ENCODE data around the gene ADA.

The ADA gene

GRCh38 chr20:44621325-44621724 is 30.2 kb downstream of the ADA start:
- peaks cover 7 to 21% of the 10 kb centered on the region in 2 donors for H3K9me3 ChIP-seq (replicated peaks in 1 of 2; ENCODE audit: control insufficient read depth in 2 of 2, insufficient read depth in 1 of 2, low read depth in 1 of 2, low read length in 2 of 2)
- DNase-seq (ENCODE audit: low spot score) = no peak
- no peaks in the 10 kb centered on the region for H3K79me1 ChIP-seq (ENCODE audit: low read depth, low read length)
- H3K18ac ChIP-seq (ENCODE audit: low read length) = no peak overlapping the region
- no peak overlapping the region for H2AK5ac ChIP-seq (ENCODE audit: low read depth, low read length)
- no peak overlapping the region for H4K8ac ChIP-seq (ENCODE audit: low read depth, low read length)
- H3K27ac ChIP-seq (replicated peaks; ENCODE audit: low read length) = no peak overlapping the region
- H2AFZ ChIP-seq (ENCODE audit: low read length) = no peak overlapping the region
- no peak overlapping the region for H2BK15ac ChIP-seq (ENCODE audit: low read length)
- H3K9ac ChIP-seq (ENCODE audit: low read depth, low read length, poor library complexity) = no peak overlapping the region
- H2BK5ac ChIP-seq (ENCODE audit: low read length) = no peak overlapping the region
- H2BK12ac ChIP-seq (ENCODE audit: low read length) = no peak overlapping the region
- H3K4me3 ChIP-seq (ENCODE audit: low read length in 2 of 2) = no peak overlapping the region
- WGBS, 2 donors (ENCODE audit: extremely low coverage in 2 of 2, insufficient read length in 2 of 2, insufficient replicate concordance in 1 of 2) = no CpG with 5 or more reads among the region's 5 CpGs
- no peak overlapping the region for H2BK120ac ChIP-seq (ENCODE audit: low read depth, low read length)
- H3K4ac ChIP-seq (ENCODE audit: low read length) = no peak overlapping the region
- peaks cover 0 to 3% (median 0%) of the 10 kb centered on the region in 3 experiments for H3K27me3 ChIP-seq (ENCODE audit: control insufficient read depth in 3 of 3, insufficient read depth in 3 of 3, low read depth in 1 of 3, low read length in 3 of 3)
- H3K23ac ChIP-seq (ENCODE audit: low read depth, low read length, poor library complexity) = no peak overlapping the region
- no peak overlapping the region for H4K91ac ChIP-seq (ENCODE audit: low read depth, low read length, poor library complexity)
- peaks cover 42 to 100% of the 10 kb centered on the region in 2 donors for H3K36me3 ChIP-seq (replicated peaks in 1 of 2; ENCODE audit: control insufficient read depth in 2 of 2, insufficient read depth in 2 of 2, low read length in 2 of 2)
- H3K14ac ChIP-seq (ENCODE audit: low read length) = no peak overlapping the region
- no peaks in the 10 kb centered on the region for H3K4me1 ChIP-seq (ENCODE audit: control insufficient read depth in 2 of 2, insufficient read depth in 1 of 2, low read depth in 1 of 2, low read length in 2 of 2)
- no peak overlapping the region for H3K4me2 ChIP-seq (ENCODE audit: insufficient read depth, low read length, poor library complexity, severe bottlenecking)

- WGBS, 2 donors (ENCODE audit: extremely low coverage in 2 of 2, insufficient read length in 2 of 2, insufficient replicate concordance in 1 of 2) = no CpG with 5 or more reads among the region's 5 CpGs
- no peak overlapping the region for H3K9ac ChIP-seq (ENCODE audit: low read depth, low read length, poor library complexity)
- H3K4ac ChIP-seq (ENCODE audit: low read length) = no peak overlapping the region
- H2BK12ac ChIP-seq (ENCODE audit: low read length) = no peak overlapping the region
- no peak overlapping the region for H2BK5ac ChIP-seq (ENCODE audit: low read length)
- H3K27ac ChIP-seq (replicated peaks; ENCODE audit: low read length) = no peak overlapping the region
- H3K4me2 ChIP-seq (ENCODE audit: insufficient read depth, low read length, poor library complexity, severe bottlenecking) = no peak overlapping the region
- peaks cover 45 to 94% of the 10 kb centered on the region in 2 donors for H3K36me3 ChIP-seq (replicated peaks in 1 of 2; ENCODE audit: control insufficient read depth in 2 of 2, insufficient read depth in 2 of 2, low read length in 2 of 2)
- H4K91ac ChIP-seq (ENCODE audit: low read depth, low read length, poor library complexity) = no peak overlapping the region
- no peak overlapping the region for H3K23ac ChIP-seq (ENCODE audit: low read depth, low read length, poor library complexity)
- peaks cover 0 to 11% of the 10 kb centered on the region in 2 donors for H3K4me1 ChIP-seq (ENCODE audit: control insufficient read depth in 2 of 2, insufficient read depth in 1 of 2, low read depth in 1 of 2, low read length in 2 of 2)
- no peak overlapping the region for H2AK5ac ChIP-seq (ENCODE audit: low read depth, low read length)
- no peak overlapping the region for H3K14ac ChIP-seq (ENCODE audit: low read length)
- peaks cover 0 to 3% (median 0%) of the 10 kb centered on the region in 3 experiments for H3K27me3 ChIP-seq (ENCODE audit: control insufficient read depth in 3 of 3, insufficient read depth in 3 of 3, low read depth in 1 of 3, low read length in 3 of 3)
- H3K18ac ChIP-seq (ENCODE audit: low read length) = no peak overlapping the region
- no peak overlapping the region for H2BK15ac ChIP-seq (ENCODE audit: low read length)
- no peak overlapping the region for H3K4me3 ChIP-seq (ENCODE audit: low read length in 2 of 2)
- no peaks in the 10 kb centered on the region for H3K79me1 ChIP-seq (ENCODE audit: low read depth, low read length)
- no peak overlapping the region for H2BK120ac ChIP-seq (ENCODE audit: low read depth, low read length)
- no peak for DNase-seq (ENCODE audit: low spot score)
- peaks cover 7 to 21% of the 10 kb centered on the region in 2 donors for H3K9me3 ChIP-seq (replicated peaks in 1 of 2; ENCODE audit: control insufficient read depth in 2 of 2, insufficient read depth in 1 of 2, low read depth in 1 of 2, low read length in 2 of 2)
- no peak overlapping the region for H4K8ac ChIP-seq (ENCODE audit: low read depth, low read length)
- H2AFZ ChIP-seq (ENCODE audit: low read length) = no peak overlapping the region
These were observed 31.5 kb downstream of the ADA start for GRCh38 chr20:44620030-44620429.

GRCh38 chr20:44619294-44619693 is 32.2 kb downstream of the ADA start:
- Histone ChIP-seq H2BK120ac (ENCODE audit: low read depth, low read length) (no peak overlapping the region), H3K23ac (ENCODE audit: low read depth, low read length, poor library complexity) (no peak overlapping the region), H2AFZ (ENCODE audit: low read length) (no peak overlapping the region), H2AK5ac (ENCODE audit: low read depth, low read length) (no peak overlapping the region), H2BK15ac (ENCODE audit: low read length) (no peak overlapping the region), H3K27me3 (ENCODE audit: control insufficient read depth in 3 of 3, insufficient read depth in 3 of 3, low read depth in 1 of 3, low read length in 3 of 3) (peaks cover 0 to 3% (median 0%) of the 10 kb centered on the region in 3 experiments), H3K27ac (replicated peaks; ENCODE audit: low read length) (no peak overlapping the region), H3K9ac (ENCODE audit: low read depth, low read length, poor library complexity) (no peak overlapping the region), H2BK12ac (ENCODE audit: low read length) (no peak overlapping the region), H3K4ac (ENCODE audit: low read length) (no peak overlapping the region), H3K36me3 (replicated peaks in 1 of 2; ENCODE audit: control insufficient read depth in 2 of 2, insufficient read depth in 2 of 2, low read length in 2 of 2) (peaks cover 41 to 94% of the 10 kb centered on the region in 2 donors), H4K8ac (ENCODE audit: low read depth, low read length) (no peak overlapping the region), H3K79me1 (ENCODE audit: low read depth, low read length) (no peaks in the 10 kb centered on the region), H3K18ac (ENCODE audit: low read length) (no peak overlapping the region), H4K91ac (ENCODE audit: low read depth, low read length, poor library complexity) (no peak overlapping the region), H3K14ac (ENCODE audit: low read length) (no peak overlapping the region), H3K4me1 (ENCODE audit: control insufficient read depth in 2 of 2, insufficient read depth in 1 of 2, low read depth in 1 of 2, low read length in 2 of 2) (peaks cover 0 to 14% of the 10 kb centered on the region in 2 donors), H2BK5ac (ENCODE audit: low read length) (no peak overlapping the region), H3K4me2 (ENCODE audit: insufficient read depth, low read length, poor library complexity, severe bottlenecking) (no peak overlapping the region), H3K4me3 (ENCODE audit: low read length in 2 of 2) (peak overlapping the region in 1 of 2 donors; percentile 11), H3K9me3 (replicated peaks in 1 of 2; ENCODE audit: control insufficient read depth in 2 of 2, insufficient read depth in 1 of 2, low read depth in 1 of 2, low read length in 2 of 2) (peaks cover 7 to 15% of the 10 kb centered on the region in 2 donors)
- no CpG with 5 or more reads among the region's 7 CpGs for WGBS, 2 donors (ENCODE audit: extremely low coverage in 2 of 2, insufficient read length in 2 of 2, insufficient replicate concordance in 1 of 2)
- DNase-seq (ENCODE audit: low spot score) = no peak

GRCh38 chr20:44618318-44618731 is 33.2 kb downstream of the ADA start:
- no peak overlapping the region for H2BK12ac ChIP-seq (ENCODE audit: low read length)
- H4K91ac ChIP-seq (ENCODE audit: low read depth, low read length, poor library complexity) = no peak overlapping the region
- no peak overlapping the region for H3K4me3 ChIP-seq (ENCODE audit: low read length in 2 of 2)
- H2AK5ac ChIP-seq (ENCODE audit: low read depth, low read length) = no peak overlapping the region
- peaks cover 0 to 3% (median 0%) of the 10 kb centered on the region in 3 experiments for H3K27me3 ChIP-seq (ENCODE audit: control insufficient read depth in 3 of 3, insufficient read depth in 3 of 3, low read depth in 1 of 3, low read length in 3 of 3)
- H3K9ac ChIP-seq (ENCODE audit: low read depth, low read length, poor library complexity) = no peak overlapping the region
- no peak overlapping the region for H2BK15ac ChIP-seq (ENCODE audit: low read length)
- H3K4ac ChIP-seq (ENCODE audit: low read length) = no peak overlapping the region
- no peak for DNase-seq (ENCODE audit: low spot score)
- H2AFZ ChIP-seq (ENCODE audit: low read length) = no peak overlapping the region
- H2BK120ac ChIP-seq (ENCODE audit: low read depth, low read length) = no peak overlapping the region
- H3K36me3 ChIP-seq (replicated peaks in 1 of 2; ENCODE audit: control insufficient read depth in 2 of 2, insufficient read depth in 2 of 2, low read length in 2 of 2) = peaks cover 43 to 92% of the 10 kb centered on the region in 2 donors
- H3K27ac ChIP-seq (replicated peaks; ENCODE audit: low read length) = no peak overlapping the region
- no peak overlapping the region for H3K23ac ChIP-seq (ENCODE audit: low read depth, low read length, poor library complexity)
- no peak overlapping the region for H3K4me2 ChIP-seq (ENCODE audit: insufficient read depth, low read length, poor library complexity, severe bottlenecking)
- H3K79me1 ChIP-seq (ENCODE audit: low read depth, low read length) = peaks cover 1% of the 10 kb centered on the region
- H3K14ac ChIP-seq (ENCODE audit: low read length) = no peak overlapping the region
- no peak overlapping the region for H4K8ac ChIP-seq (ENCODE audit: low read depth, low read length)
- no peak overlapping the region for H2BK5ac ChIP-seq (ENCODE audit: low read length)
- no peak overlapping the region for H3K18ac ChIP-seq (ENCODE audit: low read length)
- WGBS, 2 donors (ENCODE audit: extremely low coverage in 2 of 2, insufficient read length in 2 of 2, insufficient replicate concordance in 1 of 2) = no CpG with 5 or more reads among the region's 14 CpGs
- H3K4me1 ChIP-seq (ENCODE audit: control insufficient read depth in 2 of 2, insufficient read depth in 1 of 2, low read depth in 1 of 2, low read length in 2 of 2) = peaks cover 0 to 14% of the 10 kb centered on the region in 2 donors
- peaks cover 3 to 8% of the 10 kb centered on the region in 2 donors for H3K9me3 ChIP-seq (replicated peaks in 1 of 2; ENCODE audit: control insufficient read depth in 2 of 2, insufficient read depth in 1 of 2, low read depth in 1 of 2, low read length in 2 of 2)

Measured in neuronal stem cell (in vitro differentiated cells).